Neural cell (in vitro differentiated cells): ENCODE results near the gene MICAL2.

Experiments
- EP300 ChIP-seq: fragments of 450-650 bp; conservative IDR thresholded peaks from 2 replicates; pipeline ENCODE4 v1.6.1; 2014; ENCODE audit warnings: antibody characterized with exemption, mild to moderate bottlenecking, moderate library complexity; ENCODE audit not compliant: poor library complexity, severe bottlenecking
- EZH2 ChIP-seq: fragments of 200-600, 300-800 bp; shearing (Covaris generic), sonication (generic); IDR thresholded peaks from 2 replicates; pipeline ENCODE4 v1.6.1; 2014; ENCODE audit warnings: antibody characterized with exemption, low read length, borderline replicate concordance, mild to moderate bottlenecking; ENCODE audit not compliant: insufficient read depth, poor library complexity, severe bottlenecking
- MXI1 ChIP-seq: fragments of 450-650 bp; conservative IDR thresholded peaks from 2 replicates; pipeline ENCODE4 v1.6.1; 2014; ENCODE audit warnings: antibody characterized with exemption, mild to moderate bottlenecking; ENCODE audit not compliant: poor library complexity, severe bottlenecking
- POLR2AphosphoS5 ChIP-seq: IDR thresholded peaks from 2 replicates; pipeline ENCODE4 v1.6.1; 2012
- RAD21 ChIP-seq: fragments of 450-650 bp; conservative IDR thresholded peaks from 2 replicates; pipeline ENCODE4 v1.6.1; 2014; ENCODE audit warnings: antibody characterized with exemption, mild to moderate bottlenecking, moderate library complexity
- SMC3 ChIP-seq: fragments of 450-650 bp; conservative IDR thresholded peaks from 2 replicates; pipeline ENCODE4 v1.6.1; 2014; ENCODE audit warnings: antibody characterized with exemption, mild to moderate bottlenecking, moderate library complexity; ENCODE audit not compliant: poor library complexity
- TAF1 ChIP-seq: IDR thresholded peaks from 2 replicates; pipeline ENCODE4 v1.6.1; 2012; ENCODE audit warnings: low read depth
- TF ChIP-seq, protein P1 (sequence below): fragments of 450-650 bp; IDR thresholded peaks from 2 replicates; pipeline ENCODE4 v1.5.1; 2014; ENCODE audit warnings: antibody characterized with exemption, mild to moderate bottlenecking, moderate library complexity; ENCODE audit not compliant: poor library complexity, severe bottlenecking
- TF ChIP-seq, protein P2 (sequence below): IDR thresholded peaks from 2 replicates; pipeline ENCODE4 v1.6.1; 2012; ENCODE audit warnings: borderline replicate concordance

GRCh38 chr11:12112750-12113149 is 2.4 kb downstream of the MICAL2 start:
- TF ChIP-seq POLR2AphosphoS5 (no peak), EZH2 (no peak), SMC3 (no peak), RAD21 (no peak), EP300 (no peak), MXI1 (no peak), TAF1 (no peak)
- TF ChIP-seq, protein P1, sequence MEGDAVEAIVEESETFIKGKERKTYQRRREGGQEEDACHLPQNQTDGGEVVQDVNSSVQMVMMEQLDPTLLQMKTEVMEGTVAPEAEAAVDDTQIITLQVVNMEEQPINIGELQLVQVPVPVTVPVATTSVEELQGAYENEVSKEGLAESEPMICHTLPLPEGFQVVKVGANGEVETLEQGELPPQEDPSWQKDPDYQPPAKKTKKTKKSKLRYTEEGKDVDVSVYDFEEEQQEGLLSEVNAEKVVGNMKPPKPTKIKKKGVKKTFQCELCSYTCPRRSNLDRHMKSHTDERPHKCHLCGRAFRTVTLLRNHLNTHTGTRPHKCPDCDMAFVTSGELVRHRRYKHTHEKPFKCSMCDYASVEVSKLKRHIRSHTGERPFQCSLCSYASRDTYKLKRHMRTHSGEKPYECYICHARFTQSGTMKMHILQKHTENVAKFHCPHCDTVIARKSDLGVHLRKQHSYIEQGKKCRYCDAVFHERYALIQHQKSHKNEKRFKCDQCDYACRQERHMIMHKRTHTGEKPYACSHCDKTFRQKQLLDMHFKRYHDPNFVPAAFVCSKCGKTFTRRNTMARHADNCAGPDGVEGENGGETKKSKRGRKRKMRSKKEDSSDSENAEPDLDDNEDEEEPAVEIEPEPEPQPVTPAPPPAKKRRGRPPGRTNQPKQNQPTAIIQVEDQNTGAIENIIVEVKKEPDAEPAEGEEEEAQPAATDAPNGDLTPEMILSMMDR, result no peak
- TF ChIP-seq, protein P2, sequence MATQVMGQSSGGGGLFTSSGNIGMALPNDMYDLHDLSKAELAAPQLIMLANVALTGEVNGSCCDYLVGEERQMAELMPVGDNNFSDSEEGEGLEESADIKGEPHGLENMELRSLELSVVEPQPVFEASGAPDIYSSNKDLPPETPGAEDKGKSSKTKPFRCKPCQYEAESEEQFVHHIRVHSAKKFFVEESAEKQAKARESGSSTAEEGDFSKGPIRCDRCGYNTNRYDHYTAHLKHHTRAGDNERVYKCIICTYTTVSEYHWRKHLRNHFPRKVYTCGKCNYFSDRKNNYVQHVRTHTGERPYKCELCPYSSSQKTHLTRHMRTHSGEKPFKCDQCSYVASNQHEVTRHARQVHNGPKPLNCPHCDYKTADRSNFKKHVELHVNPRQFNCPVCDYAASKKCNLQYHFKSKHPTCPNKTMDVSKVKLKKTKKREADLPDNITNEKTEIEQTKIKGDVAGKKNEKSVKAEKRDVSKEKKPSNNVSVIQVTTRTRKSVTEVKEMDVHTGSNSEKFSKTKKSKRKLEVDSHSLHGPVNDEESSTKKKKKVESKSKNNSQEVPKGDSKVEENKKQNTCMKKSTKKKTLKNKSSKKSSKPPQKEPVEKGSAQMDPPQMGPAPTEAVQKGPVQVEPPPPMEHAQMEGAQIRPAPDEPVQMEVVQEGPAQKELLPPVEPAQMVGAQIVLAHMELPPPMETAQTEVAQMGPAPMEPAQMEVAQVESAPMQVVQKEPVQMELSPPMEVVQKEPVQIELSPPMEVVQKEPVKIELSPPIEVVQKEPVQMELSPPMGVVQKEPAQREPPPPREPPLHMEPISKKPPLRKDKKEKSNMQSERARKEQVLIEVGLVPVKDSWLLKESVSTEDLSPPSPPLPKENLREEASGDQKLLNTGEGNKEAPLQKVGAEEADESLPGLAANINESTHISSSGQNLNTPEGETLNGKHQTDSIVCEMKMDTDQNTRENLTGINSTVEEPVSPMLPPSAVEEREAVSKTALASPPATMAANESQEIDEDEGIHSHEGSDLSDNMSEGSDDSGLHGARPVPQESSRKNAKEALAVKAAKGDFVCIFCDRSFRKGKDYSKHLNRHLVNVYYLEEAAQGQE, result no peak
